Measurements from ENCODE around the gene PTCH2. TPM values are rescaled to one million over a fixed set of nuclear protein-coding genes. Genes with fewer than 3 reads are reported as not detected.

The PTCH2 gene
- total and polyA plus RNA-seq, 2 of the 13 experiments (the other 11 are each of a cell fraction or from before 2014, with no cell fraction given): 0.60 to 1.5 TPM

- no peak for TF ChIP-seq BCLAF1 (IDR thresholded peaks at IDR 0.05)
- TF ChIP-seq PRDM10 (CRISPR knock-in tag; IDR thresholded peaks at IDR 0.05; ENCODE audit: low read depth): no peak
- TF ChIP-seq ZNF646 (CRISPR knock-in tag; IDR thresholded peaks at IDR 0.05): no peak
- no peak for TF ChIP-seq RFX5 (IDR thresholded peaks at IDR 0.05; ENCODE audit: low read depth, low read length)
- TF ChIP-seq ZNF280D (CRISPR knock-in tag; IDR thresholded peaks at IDR 0.05): no peak
- TF ChIP-seq EHMT2 (IDR thresholded peaks at IDR 0.05; ENCODE audit: borderline replicate concordance, low read depth, low read length): no peak
- TF ChIP-seq ESRRA (CRISPR knock-in tag; IDR thresholded peaks at IDR 0.05; ENCODE audit: low read depth): peak; percentile 26; the same call in 1 of the 2 replicates
- TF ChIP-seq ZNF562 (CRISPR knock-in tag; IDR thresholded peaks at IDR 0.05; ENCODE audit: borderline replicate concordance): no peak
- TF ChIP-seq NCOR1 (IDR thresholded peaks at IDR 0.05; ENCODE audit: borderline replicate concordance, low read length): no peak
Measured at GRCh38 chr1:44827197-44828002, 15.7 kb downstream of the PTCH2 start (continued).

All from HepG2 (cell line).